Panc1 (cell line): ENCODE data around the gene PELI2. TPM values are rescaled to one million over a fixed set of nuclear protein-coding genes. Genes with fewer than 3 reads are reported as not detected.

Experiments
- ATAC-seq: fragments of 200-7000 bp; cut with Tn5 transposase; 2 replicates; pipeline ENCODE4 v1.9.1; 2020; ENCODE audit warnings: mild to moderate bottlenecking, moderate library complexity
- BruUV-seq: library from RNA; stranded (reverse); fragments of 400-500 nt; replicated peaks from 2 replicates; lab custom pipeline; 2021; lab: Mats Ljungman, UMichigan
- CTCF ChIA-PET: fragments of 300-600 bp; sonication (Branson Sonifier 250); formaldehyde crosslinking; loops from one replicate; lab custom pipeline; 2022; ENCODE audit warnings: antibody characterized with exemption; lab: Charles Lee
- POLR2A ChIA-PET: fragments of 300-600 bp; sonication (Branson Sonifier 250); formaldehyde crosslinking; loops from one replicate; lab custom pipeline; 2022; ENCODE audit warnings: antibody characterized with exemption; lab: Charles Lee
- DNase-seq: peaks from one replicate; pipeline ENCODE4 v3.0.0-alpha.2; 2010; ENCODE audit warnings: low read depth, low spot score
- H3K27ac ChIP-seq: 2 replicates; pipeline ENCODE4 v1.5.1; 2011; ENCODE audit warnings: mild to moderate bottlenecking, low read length, inconsistent platforms
- H3K27me3 ChIP-seq: fragments of 200-500 bp; sonication (Bioruptor generic); 2 replicates; pipeline ENCODE4 v1.6.0; 2014; ENCODE audit warnings: low read length, inconsistent platforms; ENCODE audit not compliant: control insufficient read depth, insufficient read depth
- H3K36me3 ChIP-seq: fragments of 200-500 bp; sonication (Bioruptor generic); 2 replicates; pipeline ENCODE4 v1.5.1; 2014; ENCODE audit warnings: inconsistent platforms, mild to moderate bottlenecking, low read length, moderate library complexity; ENCODE audit not compliant: control insufficient read depth, insufficient read depth
- H3K4me1 ChIP-seq: 2 replicates; pipeline ENCODE4 v1.5.1; 2011; ENCODE audit warnings: inconsistent platforms, mild to moderate bottlenecking, low read length, moderate library complexity; ENCODE audit not compliant: control insufficient read depth, insufficient read depth
- H3K4me3 ChIP-seq, 2 experiments: 2 replicates each; pipeline ENCODE4 v1.5.1; 2011 to 2012; ENCODE audit warnings: low read depth in 2 of 2, low read length in 2 of 2, mild to moderate bottlenecking in 2 of 2, inconsistent platforms in 1 of 2, moderate library complexity in 1 of 2
- H3K9me3 ChIP-seq: fragments of 200-500 bp; sonication (Bioruptor generic); 2 replicates; pipeline ENCODE4 v1.5.1; 2014; ENCODE audit warnings: low read depth, mild to moderate bottlenecking, inconsistent platforms, low read length, moderate library complexity; ENCODE audit not compliant: control insufficient read depth, insufficient read depth
- POLR2AphosphoS5 ChIP-seq: IDR thresholded peaks from 2 replicates; pipeline ENCODE4 v1.6.1; 2012; ENCODE audit warnings: mild to moderate bottlenecking, low read depth, low read length, moderate library complexity
- SIN3A ChIP-seq: IDR thresholded peaks from 2 replicates; pipeline ENCODE4 v1.6.1; 2012; ENCODE audit warnings: low read depth, mild to moderate bottlenecking, low read length, moderate library complexity, borderline replicate concordance; ENCODE audit not compliant: insufficient read depth
- TCF7L2 ChIP-seq: IDR thresholded peaks from 2 replicates; pipeline ENCODE4 v1.6.1; 2011; ENCODE audit warnings: mild to moderate bottlenecking, low read depth, low read length, inconsistent platforms
- in situ Hi-C: cut with HindIII; loops from 2 replicates; pipeline ENCODE4 v1.10.0; 2016; ENCODE audit warnings: low sequenced_read_pairs, low pct_unique_long_range_greater_than_20kb
- intact Hi-C: fragments of 100-400 bp; cut with micrococcal nuclease; formaldehyde crosslinking; loops from one replicate; pipeline ENCODE4 v1.10.0; 2022; ENCODE audit not compliant: unreplicated experiment
- total RNA-seq: library from RNA; stranded (reverse); gene quantifications from one replicate; pipeline ENCODE4 v1.2.1, GENCODE V29; 2021; ENCODE audit not compliant: unreplicated experiment
- TF ChIP-seq, protein P1 (sequence below), 2 experiments: IDR thresholded peaks; 2 replicates each; pipeline ENCODE4 v1.6.1; 2011 to 2012; ENCODE audit warnings: low read depth in 2 of 2, control low read depth in 1 of 2, low read length in 1 of 2, mild to moderate bottlenecking in 1 of 2, moderate library complexity in 1 of 2; ENCODE audit not compliant: insufficient read depth in 1 of 2
- TF ChIP-seq, protein P2 (sequence below): fragments of 450-650 bp; IDR thresholded peaks from 2 replicates; pipeline ENCODE4 v1.5.1; 2017; ENCODE audit warnings: mild to moderate bottlenecking

PELI2 gene
- total RNA-seq, 1 experiment from 2014 or later: 0.28 TPM

DNA sequence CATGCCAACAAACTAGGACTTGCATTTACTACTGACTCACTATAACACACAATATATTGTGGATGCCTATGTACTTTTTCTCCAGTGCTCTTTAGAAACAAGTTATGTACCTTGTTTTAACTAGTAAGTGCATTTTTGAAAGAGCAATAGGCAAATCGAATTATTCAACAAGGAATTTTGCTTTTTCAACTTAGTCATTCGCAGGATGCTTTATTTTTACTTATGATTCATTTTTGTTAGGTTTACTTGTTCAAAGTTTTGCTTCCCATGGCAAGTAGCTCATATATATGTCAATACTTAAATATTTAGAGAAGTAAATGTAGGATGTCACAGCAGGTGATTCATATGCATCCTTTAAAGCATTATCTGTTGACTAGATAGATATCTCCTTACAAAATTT is 149.8 kb downstream of the PELI2 start:
- ChIA-PET CTCF (no interaction called here), POLR2A (no interaction called here)
- H3K27ac ChIP-seq: no peak overlapping the region
- intact Hi-C loops: no loop called here
- in situ Hi-C loops: no loop called here
- no peaks in the 10 kb centered on the region for H3K4me1 ChIP-seq
- ATAC-seq (no peak), DNase-seq (no peak)
- no peaks in the 10 kb centered on the region; the same call in 1 of the 2 replicates for H3K27me3 ChIP-seq
- no peaks in the 10 kb centered on the region for H3K36me3 ChIP-seq
- H3K4me3 ChIP-seq: no peak overlapping the region
- no peaks in the 10 kb centered on the region for H3K9me3 ChIP-seq
- BruUV-seq: no TSS peak
- TF ChIP-seq, protein P1, sequence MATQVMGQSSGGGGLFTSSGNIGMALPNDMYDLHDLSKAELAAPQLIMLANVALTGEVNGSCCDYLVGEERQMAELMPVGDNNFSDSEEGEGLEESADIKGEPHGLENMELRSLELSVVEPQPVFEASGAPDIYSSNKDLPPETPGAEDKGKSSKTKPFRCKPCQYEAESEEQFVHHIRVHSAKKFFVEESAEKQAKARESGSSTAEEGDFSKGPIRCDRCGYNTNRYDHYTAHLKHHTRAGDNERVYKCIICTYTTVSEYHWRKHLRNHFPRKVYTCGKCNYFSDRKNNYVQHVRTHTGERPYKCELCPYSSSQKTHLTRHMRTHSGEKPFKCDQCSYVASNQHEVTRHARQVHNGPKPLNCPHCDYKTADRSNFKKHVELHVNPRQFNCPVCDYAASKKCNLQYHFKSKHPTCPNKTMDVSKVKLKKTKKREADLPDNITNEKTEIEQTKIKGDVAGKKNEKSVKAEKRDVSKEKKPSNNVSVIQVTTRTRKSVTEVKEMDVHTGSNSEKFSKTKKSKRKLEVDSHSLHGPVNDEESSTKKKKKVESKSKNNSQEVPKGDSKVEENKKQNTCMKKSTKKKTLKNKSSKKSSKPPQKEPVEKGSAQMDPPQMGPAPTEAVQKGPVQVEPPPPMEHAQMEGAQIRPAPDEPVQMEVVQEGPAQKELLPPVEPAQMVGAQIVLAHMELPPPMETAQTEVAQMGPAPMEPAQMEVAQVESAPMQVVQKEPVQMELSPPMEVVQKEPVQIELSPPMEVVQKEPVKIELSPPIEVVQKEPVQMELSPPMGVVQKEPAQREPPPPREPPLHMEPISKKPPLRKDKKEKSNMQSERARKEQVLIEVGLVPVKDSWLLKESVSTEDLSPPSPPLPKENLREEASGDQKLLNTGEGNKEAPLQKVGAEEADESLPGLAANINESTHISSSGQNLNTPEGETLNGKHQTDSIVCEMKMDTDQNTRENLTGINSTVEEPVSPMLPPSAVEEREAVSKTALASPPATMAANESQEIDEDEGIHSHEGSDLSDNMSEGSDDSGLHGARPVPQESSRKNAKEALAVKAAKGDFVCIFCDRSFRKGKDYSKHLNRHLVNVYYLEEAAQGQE (IDR thresholded peaks at IDR 0.05; ENCODE audit: insufficient read depth in 1 of 2, low read depth in 2 of 2, low read length in 1 of 2): no peak
- TF ChIP-seq, protein P2, sequence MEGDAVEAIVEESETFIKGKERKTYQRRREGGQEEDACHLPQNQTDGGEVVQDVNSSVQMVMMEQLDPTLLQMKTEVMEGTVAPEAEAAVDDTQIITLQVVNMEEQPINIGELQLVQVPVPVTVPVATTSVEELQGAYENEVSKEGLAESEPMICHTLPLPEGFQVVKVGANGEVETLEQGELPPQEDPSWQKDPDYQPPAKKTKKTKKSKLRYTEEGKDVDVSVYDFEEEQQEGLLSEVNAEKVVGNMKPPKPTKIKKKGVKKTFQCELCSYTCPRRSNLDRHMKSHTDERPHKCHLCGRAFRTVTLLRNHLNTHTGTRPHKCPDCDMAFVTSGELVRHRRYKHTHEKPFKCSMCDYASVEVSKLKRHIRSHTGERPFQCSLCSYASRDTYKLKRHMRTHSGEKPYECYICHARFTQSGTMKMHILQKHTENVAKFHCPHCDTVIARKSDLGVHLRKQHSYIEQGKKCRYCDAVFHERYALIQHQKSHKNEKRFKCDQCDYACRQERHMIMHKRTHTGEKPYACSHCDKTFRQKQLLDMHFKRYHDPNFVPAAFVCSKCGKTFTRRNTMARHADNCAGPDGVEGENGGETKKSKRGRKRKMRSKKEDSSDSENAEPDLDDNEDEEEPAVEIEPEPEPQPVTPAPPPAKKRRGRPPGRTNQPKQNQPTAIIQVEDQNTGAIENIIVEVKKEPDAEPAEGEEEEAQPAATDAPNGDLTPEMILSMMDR: no peak
- TF ChIP-seq SIN3A (no peak), TCF7L2 (no peak), POLR2AphosphoS5 (no peak)

GRCh38 chr14:56268673-56269072 is 150.5 kb downstream of the PELI2 start:
- Histone ChIP-seq H3K27ac (no peak overlapping the region), H3K27me3 (no peaks in the 10 kb centered on the region; the same call in 1 of the 2 replicates), H3K4me3 (no peak overlapping the region), H3K36me3 (no peaks in the 10 kb centered on the region), H3K4me1 (no peaks in the 10 kb centered on the region), H3K9me3 (no peaks in the 10 kb centered on the region)
- POLR2A ChIA-PET: no interaction called here
- intact Hi-C loops (no loop called here), in situ Hi-C loops (no loop called here)
- CTCF ChIA-PET: no interaction called here
- DNase-seq (no peak), ATAC-seq (no peak)
- no peak for TF ChIP-seq SIN3A
- TF ChIP-seq, protein P1 (IDR thresholded peaks at IDR 0.05; ENCODE audit: insufficient read depth in 1 of 2, low read depth in 2 of 2, low read length in 1 of 2): no peak
- TF ChIP-seq, protein P2: no peak
- TF ChIP-seq POLR2AphosphoS5: no peak
- TF ChIP-seq TCF7L2: no peak
- BruUV-seq: no TSS peak
